Coronary artery (tissue), 2 donors: ENCODE results near the gene POU4F1.

Experiments used
- DNase-seq: peaks from one replicate; pipeline ENCODE4 v3.0.0-alpha.2; 2017; ENCODE audit warnings: low spot score
- H3K27ac ChIP-seq, 2 donors: fragments of 200-600 bp; sonication (generic); one replicate each; pipeline ENCODE4 v1.5.1; 2016 to 2019
- H3K4me3 ChIP-seq: fragments of 200-600 bp; sonication (generic); 2 replicates; pipeline ENCODE4 v1.5.1; 2016; ENCODE audit warnings: mild to moderate bottlenecking, moderate library complexity
- TF ChIP-seq, protein P1 (sequence below): fragments of 200-600 bp; sonication (generic); IDR thresholded peaks from one replicate; pipeline ENCODE4 v1.5.1; 2019; ENCODE audit warnings: antibody characterized with exemption

POU4F1 gene

DNA sequence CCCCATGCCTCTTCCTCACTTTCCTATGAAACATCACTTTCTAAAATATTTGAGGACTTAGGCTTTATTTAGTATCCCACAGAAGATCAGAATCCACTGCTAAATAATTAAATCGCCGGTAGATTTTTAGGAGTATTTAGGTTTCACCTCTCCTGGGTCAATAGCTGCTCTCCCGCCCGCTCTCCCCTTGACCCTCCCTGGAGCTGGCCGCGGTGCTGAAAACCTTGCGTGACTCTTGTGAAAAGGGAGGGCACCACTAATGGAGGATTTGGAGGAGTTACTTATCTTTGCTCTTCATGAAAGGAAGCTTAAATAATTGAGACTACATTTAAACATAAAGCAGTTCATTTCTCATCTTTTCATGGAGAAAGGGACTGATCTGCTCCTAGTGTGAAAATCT, 14.1 kb downstream of the POU4F1 start:
- DNase-seq = no peak
- Histone ChIP-seq H3K27ac (no peak overlapping the region), H3K4me3 (no peak overlapping the region)
- TF ChIP-seq, protein P1, sequence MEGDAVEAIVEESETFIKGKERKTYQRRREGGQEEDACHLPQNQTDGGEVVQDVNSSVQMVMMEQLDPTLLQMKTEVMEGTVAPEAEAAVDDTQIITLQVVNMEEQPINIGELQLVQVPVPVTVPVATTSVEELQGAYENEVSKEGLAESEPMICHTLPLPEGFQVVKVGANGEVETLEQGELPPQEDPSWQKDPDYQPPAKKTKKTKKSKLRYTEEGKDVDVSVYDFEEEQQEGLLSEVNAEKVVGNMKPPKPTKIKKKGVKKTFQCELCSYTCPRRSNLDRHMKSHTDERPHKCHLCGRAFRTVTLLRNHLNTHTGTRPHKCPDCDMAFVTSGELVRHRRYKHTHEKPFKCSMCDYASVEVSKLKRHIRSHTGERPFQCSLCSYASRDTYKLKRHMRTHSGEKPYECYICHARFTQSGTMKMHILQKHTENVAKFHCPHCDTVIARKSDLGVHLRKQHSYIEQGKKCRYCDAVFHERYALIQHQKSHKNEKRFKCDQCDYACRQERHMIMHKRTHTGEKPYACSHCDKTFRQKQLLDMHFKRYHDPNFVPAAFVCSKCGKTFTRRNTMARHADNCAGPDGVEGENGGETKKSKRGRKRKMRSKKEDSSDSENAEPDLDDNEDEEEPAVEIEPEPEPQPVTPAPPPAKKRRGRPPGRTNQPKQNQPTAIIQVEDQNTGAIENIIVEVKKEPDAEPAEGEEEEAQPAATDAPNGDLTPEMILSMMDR = no peak

DNA sequence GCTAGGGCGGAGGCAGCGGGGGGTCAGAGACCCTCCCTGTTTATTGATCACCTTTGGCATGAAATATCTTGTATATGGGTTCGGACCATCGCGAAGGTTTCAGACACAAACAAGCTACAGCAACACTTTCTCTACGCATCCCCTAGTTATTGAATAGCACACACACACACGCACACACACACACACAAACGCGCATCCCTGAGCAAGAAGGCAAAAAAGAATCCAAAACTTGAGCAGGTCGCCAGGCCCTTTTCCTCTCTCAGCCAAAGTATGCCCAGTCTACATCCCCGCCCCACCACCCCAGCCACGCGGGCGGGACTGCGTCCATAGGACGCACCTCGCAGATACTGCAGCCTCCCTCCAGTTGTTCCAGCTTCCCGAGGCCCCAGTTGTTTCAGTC, 16.0 kb downstream of the POU4F1 start:
- DNase-seq = no peak
- TF ChIP-seq, protein P1 = no peak
- no peak overlapping the region for H3K27ac ChIP-seq
- H3K4me3 ChIP-seq = no peak overlapping the region

DNA sequence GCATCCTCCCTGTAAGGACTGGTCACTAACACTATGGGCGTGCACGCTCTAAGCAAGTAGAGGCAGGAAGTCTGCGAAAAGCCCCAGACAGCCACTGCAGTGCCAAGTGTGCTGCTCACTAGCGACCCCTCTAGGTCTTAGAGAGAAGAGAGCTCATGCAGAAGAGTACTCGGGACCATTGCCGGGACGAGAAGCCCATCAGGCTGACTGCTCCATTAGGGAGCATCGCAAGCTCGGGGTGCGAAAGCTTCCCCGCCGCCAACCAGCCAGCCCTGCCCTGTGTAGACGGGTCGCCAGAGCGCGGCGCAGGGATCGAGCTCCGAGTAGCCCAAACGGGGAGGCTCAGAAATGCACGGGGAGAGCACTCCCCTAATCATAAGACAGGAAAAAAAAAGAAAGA, 16.6 kb downstream of the POU4F1 start:
- Histone ChIP-seq H3K27ac (no peak overlapping the region), H3K4me3 (no peak overlapping the region)
- TF ChIP-seq, protein P1 = no peak
- DNase-seq = no peak

DNA sequence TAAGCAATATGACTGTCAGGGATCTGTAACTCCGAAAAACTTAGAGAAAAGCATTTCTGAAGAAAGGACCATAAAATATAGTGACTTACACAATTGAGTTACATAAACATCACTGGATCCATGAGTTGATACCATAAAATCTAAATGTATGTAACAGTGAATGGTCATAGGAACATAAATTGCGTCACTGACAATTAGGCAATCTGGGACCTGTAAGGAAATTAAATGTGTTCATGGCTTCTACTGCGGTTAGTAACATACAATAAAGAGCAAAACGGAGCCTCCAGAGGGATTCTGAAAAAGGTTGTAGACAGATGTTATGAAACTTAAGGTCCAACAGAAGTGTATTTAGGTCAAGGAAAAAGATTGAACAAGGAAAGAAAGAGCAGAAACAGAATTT, 27.1 kb downstream of the POU4F1 start:
- H3K4me3 ChIP-seq = no peak overlapping the region
- TF ChIP-seq, protein P1 = no peak
- no peak for DNase-seq
- no peak overlapping the region for H3K27ac ChIP-seq

DNA sequence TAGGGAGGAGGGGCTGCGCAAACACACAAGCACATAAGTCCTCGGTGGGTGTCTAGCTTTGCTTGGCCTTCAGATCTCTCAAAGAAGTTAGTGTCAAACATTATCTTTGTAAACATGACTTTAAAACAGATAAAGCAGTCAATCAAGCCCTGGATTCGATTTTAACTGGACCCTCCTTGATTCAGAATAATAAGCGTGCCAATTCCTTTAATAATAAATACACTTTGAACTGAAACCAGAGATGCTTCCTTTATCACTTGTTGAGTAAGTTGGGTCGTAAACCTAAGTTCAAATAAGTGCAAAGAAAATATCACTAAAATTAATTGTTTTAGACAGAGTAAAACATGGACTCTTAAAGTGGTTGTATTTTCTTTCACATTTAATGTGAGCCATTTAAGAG, 30.9 kb downstream of the POU4F1 start:
- TF ChIP-seq, protein P1 = no peak

DNA sequence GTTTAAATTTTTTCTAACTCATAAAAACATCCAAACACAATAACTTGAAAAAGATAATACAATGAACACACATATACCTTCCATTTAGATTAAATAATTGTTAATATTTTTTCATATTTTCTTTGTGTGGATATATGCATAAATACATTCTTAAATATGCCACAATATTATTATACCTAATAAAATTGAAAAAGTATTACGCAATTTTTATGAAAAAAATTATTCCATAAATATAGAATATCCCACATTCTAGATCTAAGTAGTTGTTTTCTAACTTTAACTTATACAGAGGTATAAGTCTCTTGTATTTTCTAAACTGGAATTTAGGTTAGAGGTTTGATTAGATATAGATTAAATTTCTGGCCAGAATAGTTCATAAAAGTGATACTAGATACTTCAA, 34.3 kb downstream of the POU4F1 start:
- Histone ChIP-seq H3K4me3 (no peak overlapping the region), H3K27ac (no peak overlapping the region)
- TF ChIP-seq, protein P1 = no peak
- DNase-seq = no peak

More for the DNA sequence above, 30.9 kb downstream of the POU4F1 start:
- no peak overlapping the region for H3K27ac ChIP-seq
- no peak for DNase-seq
- no peak overlapping the region for H3K4me3 ChIP-seq

DNA sequence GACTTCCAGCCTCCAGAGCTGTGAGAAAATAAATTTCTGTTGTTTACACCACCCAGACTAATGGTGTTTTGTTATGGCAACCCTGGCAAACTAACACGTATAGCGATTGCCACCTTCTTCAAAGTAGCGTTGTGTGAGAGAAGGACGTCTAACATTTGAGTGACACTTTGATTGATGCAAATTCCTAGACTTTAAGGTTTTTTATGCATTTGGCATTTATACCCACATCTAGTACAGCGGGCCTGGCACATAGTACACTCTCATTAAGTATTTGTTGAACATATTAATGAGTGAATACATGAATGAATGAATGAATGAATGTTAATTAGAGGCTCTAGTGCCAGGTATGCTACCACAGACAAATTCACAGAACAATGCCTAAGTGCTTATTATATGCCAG, 36.7 kb downstream of the POU4F1 start:
- DNase-seq = no peak
- Histone ChIP-seq H3K27ac (no peak overlapping the region), H3K4me3 (no peak overlapping the region)
- TF ChIP-seq, protein P1 = no peak
